ENCODE measurements around the gene ARHGAP15. TPM values are rescaled to one million over a fixed set of nuclear protein-coding genes. Genes with fewer than 3 reads are reported as not detected.

Gene ARHGAP15
- total RNA-seq, 1 donor from 2014 or later, result not detected

- Mint-ChIP-seq H3K27me3 (ENCODE audit: unreplicated experiment) (no peaks in the 10 kb centered on the region), H3K27ac (ENCODE audit: unreplicated experiment) (no peak overlapping the region), H3K36me3 (ENCODE audit: unreplicated experiment) (no peaks in the 10 kb centered on the region), H3K4me3 (ENCODE audit: unreplicated experiment) (no peak overlapping the region), H3K4me1 (ENCODE audit: unreplicated experiment) (peaks cover 17% of the 10 kb centered on the region), H3K9me3 (ENCODE audit: unreplicated experiment) (peaks cover 4% of the 10 kb centered on the region)
- DNase-seq (ENCODE audit: extremely low spot score, unreplicated experiment), result no peak
- TF ChIP-seq CTCF (IDR thresholded peaks at IDR 0.05), result no peak
Measured at GRCh38 chr2:143802871-143803650, 673.8 kb downstream of the ARHGAP15 start.

GRCh38 chr2:143803936-143804335 lies 674.7 kb downstream of the ARHGAP15 start:
- Mint-ChIP-seq H3K4me1 (ENCODE audit: unreplicated experiment) (peaks cover 17% of the 10 kb centered on the region), H3K27ac (ENCODE audit: unreplicated experiment) (no peak overlapping the region), H3K4me3 (ENCODE audit: unreplicated experiment) (no peak overlapping the region), H3K27me3 (ENCODE audit: unreplicated experiment) (no peaks in the 10 kb centered on the region), H3K9me3 (ENCODE audit: unreplicated experiment) (peaks cover under 1% of the 10 kb centered on the region), H3K36me3 (ENCODE audit: unreplicated experiment) (no peaks in the 10 kb centered on the region)
- DNase-seq (ENCODE audit: extremely low spot score, unreplicated experiment), result no peak
- TF ChIP-seq CTCF (IDR thresholded peaks at IDR 0.05), result no peak

- H3K27ac Mint-ChIP-seq (ENCODE audit: unreplicated experiment), result no peak overlapping the region
- DNase-seq (ENCODE audit: extremely low spot score, unreplicated experiment), result no peak
- H3K4me3 Mint-ChIP-seq (ENCODE audit: unreplicated experiment), result no peak overlapping the region
- H3K36me3 Mint-ChIP-seq (ENCODE audit: unreplicated experiment), result no peaks in the 10 kb centered on the region
- H3K9me3 Mint-ChIP-seq (ENCODE audit: unreplicated experiment), result no peaks in the 10 kb centered on the region
- no peak for TF ChIP-seq CTCF (IDR thresholded peaks at IDR 0.05)
- H3K4me1 Mint-ChIP-seq (ENCODE audit: unreplicated experiment), result peaks cover 17% of the 10 kb centered on the region
- H3K27me3 Mint-ChIP-seq (ENCODE audit: unreplicated experiment), result no peaks in the 10 kb centered on the region
Measured at GRCh38 chr2:143805666-143806065, 676.4 kb downstream of the ARHGAP15 start.

GRCh38 chr2:143807192-143807591 lies 678.0 kb downstream of the ARHGAP15 start:
- no peak for DNase-seq (ENCODE audit: extremely low spot score, unreplicated experiment)
- no peak for TF ChIP-seq CTCF (IDR thresholded peaks at IDR 0.05)

GRCh38 chr2:143807671-143808070 lies 678.5 kb downstream of the ARHGAP15 start:
- Mint-ChIP-seq H3K27ac (ENCODE audit: unreplicated experiment) (no peak overlapping the region), H3K4me1 (ENCODE audit: unreplicated experiment) (peaks cover 6% of the 10 kb centered on the region), H3K4me3 (ENCODE audit: unreplicated experiment) (no peak overlapping the region), H3K36me3 (ENCODE audit: unreplicated experiment) (no peaks in the 10 kb centered on the region), H3K9me3 (ENCODE audit: unreplicated experiment) (no peaks in the 10 kb centered on the region), H3K27me3 (ENCODE audit: unreplicated experiment) (no peaks in the 10 kb centered on the region)
- DNase-seq (ENCODE audit: extremely low spot score, unreplicated experiment), result no peak
- TF ChIP-seq CTCF (IDR thresholded peaks at IDR 0.05), result no peak

More at GRCh38 chr2:143807192-143807591, 678.0 kb downstream of the ARHGAP15 start:
- Mint-ChIP-seq H3K4me3 (ENCODE audit: unreplicated experiment) (no peak overlapping the region), H3K27ac (ENCODE audit: unreplicated experiment) (no peak overlapping the region), H3K36me3 (ENCODE audit: unreplicated experiment) (no peaks in the 10 kb centered on the region), H3K27me3 (ENCODE audit: unreplicated experiment) (no peaks in the 10 kb centered on the region), H3K4me1 (ENCODE audit: unreplicated experiment) (peaks cover 9% of the 10 kb centered on the region), H3K9me3 (ENCODE audit: unreplicated experiment) (no peaks in the 10 kb centered on the region)

Data from osteocyte (in vitro differentiated cells).